HG02798 (cell line): ENCODE results near the gene ZNF143.
A peak's percentile ranks its signal among the peaks of the same experiment; 100 is the strongest.

ENCODE experiments used
- ATAC-seq: cut with Tn5 transposase; IDR thresholded peaks from one replicate; pipeline ENCODE4 v1.9.1; 2021; ENCODE audit warnings: mild to moderate bottlenecking; ENCODE audit not compliant: unreplicated experiment, poor library complexity

ZNF143 gene

DNA sequence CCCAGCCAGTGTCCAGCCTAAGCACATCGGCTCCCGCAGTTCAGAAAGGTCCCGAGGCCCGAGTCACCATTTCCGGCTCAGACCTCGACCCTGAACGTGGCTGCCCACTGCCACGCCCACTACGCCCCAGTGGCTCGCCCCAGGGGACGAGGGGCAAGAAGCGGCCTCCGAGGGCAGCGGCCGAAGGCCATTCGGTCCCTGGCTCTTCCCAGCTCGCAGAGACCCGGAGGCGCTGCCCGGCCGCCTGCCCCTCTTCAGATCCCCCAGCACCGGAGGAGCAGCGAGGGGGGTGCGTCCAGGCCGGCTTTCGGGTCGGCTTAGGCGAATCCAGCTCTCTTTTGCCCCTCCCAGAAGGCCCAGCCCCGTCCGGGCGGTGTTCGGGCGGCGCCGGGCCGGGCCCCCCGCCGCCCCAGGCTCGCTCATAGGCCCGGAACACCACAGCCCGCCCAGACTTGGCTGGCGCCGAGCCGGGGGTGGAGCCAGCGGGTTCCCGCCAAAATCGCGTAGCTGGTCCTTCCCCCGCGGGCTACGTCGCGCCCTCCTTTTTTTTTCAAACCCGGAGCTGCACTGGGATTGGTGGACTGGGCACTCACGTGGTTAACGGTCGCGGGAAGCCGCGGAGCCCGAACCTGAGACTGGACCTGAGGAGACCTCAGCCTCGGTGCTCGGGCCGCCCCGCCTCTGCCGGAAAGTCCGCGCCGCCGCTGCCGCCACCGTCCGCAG is 112.4 kb downstream of the ZNF143 start, which contains the start of gene WEE1:
WEE1 (plus strand) TSS at position 619 of the 723 bp plus-strand sequence. CDS start 264 bp downstream, outside the sequence.
- peak; percentile 89 for ATAC-seq

DNA sequence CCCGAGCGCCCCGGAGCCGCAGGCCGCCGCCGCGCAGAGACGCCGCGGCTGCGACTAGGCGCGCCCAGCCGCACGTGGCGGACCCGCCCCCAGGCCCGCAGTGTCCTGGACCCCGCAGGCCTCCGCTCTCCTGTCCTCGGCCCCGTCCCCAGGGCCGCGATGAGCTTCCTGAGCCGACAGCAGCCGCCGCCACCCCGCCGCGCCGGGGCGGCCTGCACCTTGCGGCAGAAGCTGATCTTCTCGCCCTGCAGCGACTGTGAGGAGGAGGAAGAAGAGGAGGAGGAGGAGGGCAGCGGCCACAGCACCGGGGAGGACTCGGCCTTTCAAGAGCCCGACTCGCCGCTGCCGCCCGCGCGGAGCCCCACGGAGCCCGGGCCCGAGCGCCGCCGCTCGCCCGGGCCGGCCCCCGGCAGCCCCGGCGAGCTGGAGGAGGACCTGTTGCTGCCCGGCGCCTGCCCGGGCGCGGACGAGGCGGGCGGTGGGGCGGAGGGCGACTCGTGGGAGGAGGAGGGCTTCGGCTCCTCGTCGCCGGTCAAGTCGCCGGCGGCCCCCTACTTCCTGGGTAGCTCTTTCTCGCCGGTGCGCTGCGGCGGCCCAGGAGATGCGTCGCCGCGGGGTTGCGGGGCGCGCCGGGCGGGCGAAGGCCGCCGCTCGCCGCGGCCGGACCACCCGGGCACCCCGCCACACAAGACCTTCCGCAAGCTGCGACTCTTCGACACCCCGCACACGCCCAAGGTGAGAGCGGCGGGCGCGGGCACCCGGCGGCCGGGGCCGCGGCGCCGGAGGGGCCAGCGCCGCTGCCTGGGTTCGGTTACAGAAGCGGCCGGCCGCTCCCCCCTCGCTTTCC is 113.2 kb downstream of the ZNF143 start:
- peak; percentile 4 for ATAC-seq

DNA sequence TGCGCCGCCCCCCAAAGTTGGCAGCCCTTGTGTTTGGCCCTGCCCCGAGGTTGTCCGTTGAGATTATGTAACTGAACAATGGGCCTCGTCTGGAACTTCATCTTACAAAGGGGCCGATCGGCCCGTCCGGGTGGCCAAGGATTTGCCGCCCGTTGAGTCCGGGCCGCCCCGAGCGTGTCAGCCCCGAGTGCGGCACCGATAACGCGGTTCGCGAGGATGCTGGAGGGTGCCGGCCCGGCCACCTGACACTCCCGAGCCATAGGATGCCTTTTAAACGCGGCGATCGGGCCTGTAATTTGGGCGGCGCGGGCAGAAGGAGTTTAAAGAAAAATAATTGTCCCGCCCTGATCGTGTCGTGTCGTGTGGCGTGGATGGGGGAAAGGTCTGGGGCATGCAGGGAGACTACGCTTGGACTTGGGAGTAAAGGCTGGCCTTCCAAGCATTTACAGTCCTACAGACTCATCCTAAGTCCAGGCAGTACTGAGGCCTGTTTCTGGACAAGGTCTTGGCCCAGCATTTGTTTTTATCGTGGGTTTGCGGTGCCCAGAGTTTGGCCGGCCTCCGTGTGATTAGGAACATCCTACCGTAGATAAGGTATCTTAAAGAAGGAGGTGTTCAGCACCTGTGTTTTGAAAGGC is 113.9 kb downstream of the ZNF143 start:
- ATAC-seq = no peak

DNA sequence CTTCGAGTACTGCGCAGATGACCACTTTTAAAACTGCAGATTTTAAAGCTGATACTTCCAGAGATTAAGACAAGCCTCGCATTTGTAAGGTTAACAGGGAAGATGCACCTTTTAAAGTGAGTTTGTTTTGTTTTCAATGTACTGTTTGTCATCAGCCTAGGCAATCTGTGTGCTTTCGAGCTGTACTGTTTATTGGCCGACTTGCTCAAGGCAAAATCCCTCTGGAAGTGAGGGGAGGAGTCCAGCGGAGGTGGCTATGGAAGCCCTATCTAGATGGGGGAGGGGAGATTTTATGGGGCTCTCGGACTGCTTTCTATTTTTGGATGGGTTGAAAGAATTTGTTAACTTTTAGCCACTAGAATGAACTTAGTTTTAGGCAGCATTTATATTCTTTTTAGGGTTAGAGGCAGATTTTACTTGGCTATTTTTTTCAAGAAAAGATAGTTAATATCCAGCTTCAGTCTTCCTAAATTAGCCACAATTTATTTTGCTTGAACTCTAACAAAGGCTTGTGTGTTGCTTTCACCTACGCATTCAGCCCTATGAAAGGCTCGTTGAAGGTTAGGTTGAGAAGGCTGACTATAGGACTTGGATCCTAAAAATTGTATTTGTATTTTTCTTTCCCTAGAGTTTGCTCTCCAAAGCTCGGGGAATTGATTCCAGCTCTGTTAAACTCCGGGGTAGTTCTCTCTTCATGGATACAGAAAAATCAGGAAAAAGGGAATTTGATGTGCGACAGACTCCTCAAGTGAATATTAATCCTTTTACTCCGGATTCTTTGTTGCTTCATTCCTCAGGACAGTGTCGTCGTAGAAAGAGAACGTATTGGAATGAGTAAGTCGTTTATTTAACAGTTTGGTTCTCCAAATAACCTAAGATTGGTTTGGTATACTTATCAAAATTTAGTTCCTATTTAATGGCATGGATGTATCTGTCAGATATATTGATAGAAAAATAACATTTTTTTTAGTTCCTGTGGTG is 114.7 kb downstream of the ZNF143 start:
- no peak for ATAC-seq

DNA sequence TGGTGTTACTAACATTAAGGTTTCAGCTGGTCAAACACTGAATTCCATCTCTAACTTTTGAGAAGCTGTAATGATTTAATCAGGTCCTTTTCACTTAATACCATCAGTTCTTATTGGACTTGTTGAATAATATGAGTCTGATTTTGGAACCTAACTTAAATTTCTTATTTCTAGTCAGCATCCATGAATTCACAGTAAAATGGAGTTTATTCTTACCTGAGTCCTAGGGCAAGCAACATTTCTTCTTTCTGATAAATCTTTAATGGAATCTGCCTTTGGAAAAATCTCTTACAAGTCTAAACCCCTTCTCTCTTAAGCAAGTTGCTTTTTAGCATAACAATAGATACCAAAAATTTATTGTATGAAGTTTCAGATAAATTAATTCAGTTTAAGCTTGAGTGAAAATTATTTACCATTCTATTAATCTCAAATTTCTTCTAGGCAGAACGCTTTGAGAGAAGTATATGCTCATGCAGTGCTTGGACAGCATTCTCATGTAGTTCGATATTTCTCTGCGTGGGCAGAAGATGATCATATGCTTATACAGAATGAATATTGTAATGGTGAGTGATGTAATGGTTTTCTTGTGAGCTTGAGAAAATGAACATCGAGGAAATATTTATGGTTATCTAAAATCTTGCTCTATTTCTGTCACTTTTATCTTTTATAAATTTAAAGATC is 116.0 kb downstream of the ZNF143 start:
- no peak for ATAC-seq

DNA sequence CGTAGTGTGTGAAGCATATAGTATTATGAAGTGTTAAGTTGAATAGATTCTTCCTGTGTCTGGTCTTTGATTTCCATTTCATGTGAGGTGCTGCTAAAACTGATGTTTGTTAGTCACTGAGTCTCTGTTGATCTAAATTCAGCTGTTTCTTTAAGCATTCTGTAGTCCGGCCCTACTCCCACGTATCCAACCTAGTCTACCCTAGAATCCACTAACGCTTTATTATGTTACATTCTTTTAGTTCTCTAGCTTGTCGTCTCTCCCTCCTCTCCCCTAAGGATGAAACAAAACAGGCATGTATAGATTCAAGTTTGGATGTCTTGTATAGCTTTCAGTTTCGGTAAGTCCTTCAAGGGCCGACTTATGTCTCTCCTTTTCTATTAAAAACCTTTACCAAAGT is 116.7 kb downstream of the ZNF143 start:
- no peak for ATAC-seq
